Endothelial cell of umbilical vein (primary cell): Measurements from ENCODE around the gene AKT3. TPM values are rescaled to one million over a fixed set of nuclear protein-coding genes. Genes with fewer than 3 reads are reported as not detected.

ENCODE experiments used
- BruUV-seq: library from RNA; stranded (reverse); fragments of 400-500 nt; replicated peaks from 2 replicates; lab custom pipeline; 2021; lab: Mats Ljungman, UMichigan
- CTCF ChIA-PET: fragments of 300-600, 350-600 bp; sonication (Branson Sonifier 250); formaldehyde crosslinking; loops from one replicate; lab custom pipeline; 2021; ENCODE audit warnings: antibody characterized with exemption, inconsistent platforms; lab: Charles Lee
- POLR2A ChIA-PET: fragments of 300-600, 350-600 bp; sonication (Branson Sonifier 250); formaldehyde crosslinking; loops from one replicate; lab custom pipeline; 2021; ENCODE audit warnings: antibody characterized with exemption, inconsistent platforms; lab: Charles Lee
- DNase-seq: peaks from one replicate; pipeline ENCODE4 v3.0.0-alpha.2; 2011; ENCODE audit warnings: low read depth, low spot score
- FAIRE-seq: peaks from 2 replicates; lab custom pipeline; 2011; peaks lifted over from hg19 to GRCh38; lab: Jason Lieb, UNC
- H2AFZ ChIP-seq: 2 replicates; pipeline ENCODE4 v1.6.0; 2012; ENCODE audit warnings: low read depth, low read length, control low read depth, inconsistent platforms
- H3K27ac ChIP-seq: 2 replicates; pipeline ENCODE4 v1.5.1; 2011; ENCODE audit warnings: low read depth, mild to moderate bottlenecking, control low read depth, low read length, moderate library complexity; ENCODE audit not compliant: insufficient read depth
- H3K27me3 ChIP-seq, 2 experiments: 2 replicates each; pipeline versions ENCODE4 v1.6.0 to v1.6.1; 2011; ENCODE audit warnings: low read length in 2 of 2, mixed read lengths in 1 of 2; ENCODE audit not compliant: control insufficient read depth in 2 of 2, insufficient read depth in 2 of 2
- H3K36me3 ChIP-seq, 2 experiments: 2 replicates in 1 of 2; 3 replicates in 1 of 2; pipeline ENCODE4 v1.5.1; 2011; ENCODE audit warnings: low read length in 2 of 2, mild to moderate bottlenecking in 1 of 2, moderate library complexity in 1 of 2; ENCODE audit not compliant: control insufficient read depth in 2 of 2, insufficient read depth in 2 of 2; ENCODE audit errors: extremely low read depth in 1 of 2
- H3K4me1 ChIP-seq: 3 replicates; pipeline ENCODE4 v1.5.1; 2011; ENCODE audit warnings: mild to moderate bottlenecking, low read length; ENCODE audit not compliant: control insufficient read depth, insufficient read depth; ENCODE audit errors: extremely low read depth
- H3K4me2 ChIP-seq: 2 replicates; pipeline ENCODE4 v1.6.1; 2011; ENCODE audit warnings: low read length, control low read depth, mixed read lengths; ENCODE audit not compliant: insufficient read depth
- H3K4me3 ChIP-seq, 3 experiments: fragments of 200-600 bp in 1 of 3; sonication (generic), shearing (Covaris generic) in 1 of 3; replicated peaks in 1 of 3; 2 replicates each; pipeline ENCODE4 v1.5.1; 2011 to 2016; ENCODE audit warnings: control low read depth in 3 of 3, low read length in 3 of 3, mild to moderate bottlenecking in 2 of 3, inconsistent platforms in 1 of 3, low read depth in 1 of 3, moderate library complexity in 1 of 3; ENCODE audit not compliant: insufficient read depth in 1 of 3
- H3K79me2 ChIP-seq: 2 replicates; pipeline ENCODE4 v1.6.0; 2012; ENCODE audit warnings: low read length, inconsistent platforms; ENCODE audit not compliant: control insufficient read depth, insufficient read depth
- H3K9ac ChIP-seq: replicated peaks from 2 replicates; pipeline ENCODE3; 2011; ENCODE audit warnings: low read length, control low read depth; ENCODE audit not compliant: insufficient read depth; ENCODE audit errors: extremely low read depth
- H3K9me1 ChIP-seq: replicated peaks from 3 replicates; pipeline ENCODE4 v1.6.0; 2011; ENCODE audit warnings: mild to moderate bottlenecking, low read length; ENCODE audit not compliant: control insufficient read depth, insufficient read depth; ENCODE audit errors: extremely low read depth
- H3K9me3 ChIP-seq: replicated peaks from 2 replicates; pipeline ENCODE4 v1.5.1; 2012; ENCODE audit warnings: low read length, inconsistent platforms; ENCODE audit not compliant: control insufficient read depth, insufficient read depth
- H4K20me1 ChIP-seq: replicated peaks from 2 replicates; pipeline ENCODE3; 2011; ENCODE audit warnings: mild to moderate bottlenecking, low read length; ENCODE audit not compliant: control insufficient read depth, insufficient read depth; ENCODE audit errors: extremely low read depth
- EZH2 ChIP-seq: IDR thresholded peaks from 2 replicates; pipeline ENCODE4 v1.6.1; 2012; ENCODE audit warnings: borderline replicate concordance, low read depth, mild to moderate bottlenecking, moderate library complexity, low read length, inconsistent platforms; ENCODE audit not compliant: severe bottlenecking
- FOS ChIP-seq: IDR thresholded peaks from 2 replicates; pipeline ENCODE4 v1.6.1; 2011; ENCODE audit warnings: mild to moderate bottlenecking, low read length, moderate library complexity, borderline replicate concordance; ENCODE audit not compliant: insufficient read depth
- GATA2 ChIP-seq: IDR thresholded peaks from 2 replicates; pipeline ENCODE4 v1.7.0; 2011; ENCODE audit warnings: low read depth, mild to moderate bottlenecking, moderate library complexity, mixed read lengths, low read length; ENCODE audit not compliant: insufficient read length, insufficient read depth
- JUN ChIP-seq: IDR thresholded peaks from 2 replicates; pipeline ENCODE4 v1.6.1; 2011; ENCODE audit warnings: borderline replicate concordance, low read depth; ENCODE audit not compliant: insufficient read length, insufficient read depth
- MYC ChIP-seq: IDR thresholded peaks from one replicate; pipeline ENCODE4 v1.6.1; 2011; ENCODE audit warnings: mild to moderate bottlenecking, low read depth, low read length
- POLR2A ChIP-seq: IDR thresholded peaks from 2 replicates; pipeline ENCODE4 v1.6.1; 2012; ENCODE audit warnings: low read depth, mild to moderate bottlenecking, control low read depth, low read length
- POLR2AphosphoS5 ChIP-seq: IDR thresholded peaks from 2 replicates; pipeline ENCODE4 v1.6.1; 2012; ENCODE audit warnings: low read depth, mild to moderate bottlenecking, control low read depth, low read length, moderate library complexity; ENCODE audit not compliant: insufficient read depth
- dilution Hi-C: fragments of 300-500 bp; cut with MboI; formaldehyde crosslinking; loops from one replicate; pipeline ENCODE4 v1.15.0; 2019; ENCODE audit warnings: low sequenced_read_pairs; ENCODE audit not compliant: extremely low pct_ligation_motif_present
- intact Hi-C: fragments of 100-400 bp; cut with micrococcal nuclease; formaldehyde crosslinking; loops from one replicate; pipeline ENCODE4 v1.10.0; 2022
- polyA plus RNA-seq, 4 experiments: library from polyadenylated mRNA; depleted of rRNA in 3 of 4; stranded (reverse) in 3 of 4; unstranded in 1 of 4; fragments of >200 nt; gene quantifications; 2 replicates each; pipeline versions ENCODE4 v1.2.1 to v1.2.3, GENCODE V29; 2011 to 2012; ENCODE audit warnings: missing spikeins in 1 of 4
- total RNA-seq: library from RNA; stranded (reverse); gene quantifications from 2 replicates; pipeline ENCODE4 v1.2.3, GENCODE V29; 2021
- TF ChIP-seq, protein P1 (sequence below): IDR thresholded peaks from 2 replicates; pipeline ENCODE4 v1.6.1; 2011; ENCODE audit not compliant: insufficient read depth, insufficient read length
- TF ChIP-seq, protein P2 (sequence below), 2 donors: IDR thresholded peaks; 1 replicate in 1 of 2; 2 replicates in 1 of 2; pipeline ENCODE4 v1.5.1; 2011; ENCODE audit warnings: low read length in 2 of 2, mild to moderate bottlenecking in 2 of 2, moderate library complexity in 2 of 2, control low read depth in 1 of 2, inconsistent platforms in 1 of 2, low read depth in 1 of 2; ENCODE audit not compliant: insufficient read depth in 1 of 2; ENCODE audit errors: extremely low read depth in 1 of 2

The AKT3 gene
- total and polyA plus RNA-seq, 2 donors (not counting 3 experiments of a cell fraction or from before 2014, with no cell fraction given), result 20.6 to 97.1 TPM

DNA sequence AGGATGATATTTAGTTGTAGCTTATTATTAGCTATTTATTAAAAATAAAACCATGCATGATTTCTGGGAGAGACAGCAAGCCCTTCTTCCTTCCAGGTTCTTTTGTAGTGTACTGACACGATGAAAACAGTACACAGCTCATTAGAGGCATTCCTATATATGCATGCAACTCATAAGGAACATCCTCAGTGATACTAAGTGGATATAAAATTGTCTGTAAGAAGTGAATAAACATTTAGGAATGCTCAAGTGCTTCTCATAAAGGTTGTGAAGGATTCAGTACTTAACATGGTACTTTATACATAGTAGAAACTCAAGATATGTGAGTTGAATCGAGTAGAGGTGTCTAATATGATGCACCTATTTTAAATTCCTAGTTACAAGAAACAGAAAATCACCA is 306.5 kb downstream of the AKT3 start:
- Histone ChIP-seq H3K4me2 (no peak overlapping the region), H2AFZ (no peak overlapping the region), H3K27me3 (no peaks in the 10 kb centered on the region), H3K79me2 (no peaks in the 10 kb centered on the region), H3K36me3 (peaks cover 0 to 3% of the 10 kb centered on the region in 2 experiments), H3K9me3 (no peaks in the 10 kb centered on the region), H3K27ac (no peak overlapping the region), H3K9me1 (no peaks in the 10 kb centered on the region), H4K20me1 (no peaks in the 10 kb centered on the region), H3K4me1 (no peaks in the 10 kb centered on the region), H3K4me3 (no peak overlapping the region), H3K9ac (no peak overlapping the region)
- ChIA-PET POLR2A (no interaction called here), CTCF (interaction anchor here (1.0 kb wide), 1 partner anchor 205 kb away, joined by 3 read pairs; no protein-coding TSS in a partner anchor)
- no peak for DNase-seq
- no peak for FAIRE-seq
- TF ChIP-seq FOS, result no peak
- TF ChIP-seq EZH2, result no peak
- no peak for TF ChIP-seq GATA2
- no peak for TF ChIP-seq POLR2AphosphoS5
- TF ChIP-seq MYC, result no peak
- TF ChIP-seq, protein P1, sequence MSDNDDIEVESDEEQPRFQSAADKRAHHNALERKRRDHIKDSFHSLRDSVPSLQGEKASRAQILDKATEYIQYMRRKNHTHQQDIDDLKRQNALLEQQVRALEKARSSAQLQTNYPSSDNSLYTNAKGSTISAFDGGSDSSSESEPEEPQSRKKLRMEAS, result no peak
- no peak for TF ChIP-seq JUN
- no peak for TF ChIP-seq POLR2A
- TF ChIP-seq, protein P2, sequence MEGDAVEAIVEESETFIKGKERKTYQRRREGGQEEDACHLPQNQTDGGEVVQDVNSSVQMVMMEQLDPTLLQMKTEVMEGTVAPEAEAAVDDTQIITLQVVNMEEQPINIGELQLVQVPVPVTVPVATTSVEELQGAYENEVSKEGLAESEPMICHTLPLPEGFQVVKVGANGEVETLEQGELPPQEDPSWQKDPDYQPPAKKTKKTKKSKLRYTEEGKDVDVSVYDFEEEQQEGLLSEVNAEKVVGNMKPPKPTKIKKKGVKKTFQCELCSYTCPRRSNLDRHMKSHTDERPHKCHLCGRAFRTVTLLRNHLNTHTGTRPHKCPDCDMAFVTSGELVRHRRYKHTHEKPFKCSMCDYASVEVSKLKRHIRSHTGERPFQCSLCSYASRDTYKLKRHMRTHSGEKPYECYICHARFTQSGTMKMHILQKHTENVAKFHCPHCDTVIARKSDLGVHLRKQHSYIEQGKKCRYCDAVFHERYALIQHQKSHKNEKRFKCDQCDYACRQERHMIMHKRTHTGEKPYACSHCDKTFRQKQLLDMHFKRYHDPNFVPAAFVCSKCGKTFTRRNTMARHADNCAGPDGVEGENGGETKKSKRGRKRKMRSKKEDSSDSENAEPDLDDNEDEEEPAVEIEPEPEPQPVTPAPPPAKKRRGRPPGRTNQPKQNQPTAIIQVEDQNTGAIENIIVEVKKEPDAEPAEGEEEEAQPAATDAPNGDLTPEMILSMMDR (IDR thresholded peaks at IDR 0.05; ENCODE audit: extremely low read depth in 1 of 2, insufficient read depth in 1 of 2, low read depth in 1 of 2, low read length in 2 of 2), result no peak
- dilution Hi-C loops, result no loop called here
- intact Hi-C loops, result no loop called here
- BruUV-seq, result no TSS peak
